ENCODE measurements around the gene USP20. TPM values are rescaled to one million over a fixed set of nuclear protein-coding genes. Genes with fewer than 3 reads are reported as not detected.
A peak's percentile ranks its signal among the peaks of the same experiment; 100 is the strongest.

Gene USP20
- total RNA-seq, 1 donor from 2014 or later: 44.3 TPM

DNA sequence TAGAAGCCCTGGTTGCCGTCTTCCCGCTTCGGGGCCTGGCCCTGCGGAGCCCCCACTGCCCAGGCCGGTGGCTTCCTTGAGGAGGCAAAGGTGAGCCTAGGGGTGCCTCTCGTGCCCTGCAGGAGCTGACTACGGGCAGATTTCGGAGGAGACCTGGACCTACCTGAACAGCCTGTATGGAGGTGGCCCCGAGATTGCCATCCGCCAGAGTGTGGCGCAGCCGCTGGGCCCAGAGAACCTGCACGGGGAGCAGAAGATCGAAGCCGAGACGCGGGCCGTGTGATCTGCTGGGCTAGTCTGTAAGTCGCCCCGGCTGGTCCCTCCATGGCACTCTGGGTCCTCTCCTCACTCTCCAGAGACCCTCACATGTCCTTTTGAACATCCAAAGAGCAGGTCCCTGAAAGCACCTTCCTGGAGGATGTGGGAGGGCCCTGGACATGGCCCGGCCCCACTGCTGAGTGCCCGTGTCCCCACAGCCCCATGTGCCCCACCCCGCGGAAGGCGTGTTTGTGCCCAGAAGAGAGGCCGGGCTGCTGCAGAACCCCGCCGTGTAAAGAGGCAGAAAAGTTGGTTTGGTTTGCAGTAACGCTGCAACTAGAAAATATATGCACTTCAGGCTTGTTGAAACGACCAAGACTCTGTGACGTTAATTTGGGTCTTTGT is 44.9 kb downstream of the USP20 start:
- peaks cover 16% of the 10 kb centered on the region for H3K4me1 Mint-ChIP-seq
- no peak overlapping the region for H3K27ac Mint-ChIP-seq
- H3K9me3 Mint-ChIP-seq: no peaks in the 10 kb centered on the region
- DNase-seq: no peak
- H3K4me3 Mint-ChIP-seq: no peak overlapping the region
- H3K36me3 Mint-ChIP-seq (ENCODE audit: low read depth): peaks cover 26% of the 10 kb centered on the region
- H3K27me3 Mint-ChIP-seq: no peaks in the 10 kb centered on the region
- intact Hi-C loops (cut with micrococcal nuclease): loop anchor here (10.0 kb wide), 1 partner anchor 355 kb away; no protein-coding TSS in a partner anchor

DNA sequence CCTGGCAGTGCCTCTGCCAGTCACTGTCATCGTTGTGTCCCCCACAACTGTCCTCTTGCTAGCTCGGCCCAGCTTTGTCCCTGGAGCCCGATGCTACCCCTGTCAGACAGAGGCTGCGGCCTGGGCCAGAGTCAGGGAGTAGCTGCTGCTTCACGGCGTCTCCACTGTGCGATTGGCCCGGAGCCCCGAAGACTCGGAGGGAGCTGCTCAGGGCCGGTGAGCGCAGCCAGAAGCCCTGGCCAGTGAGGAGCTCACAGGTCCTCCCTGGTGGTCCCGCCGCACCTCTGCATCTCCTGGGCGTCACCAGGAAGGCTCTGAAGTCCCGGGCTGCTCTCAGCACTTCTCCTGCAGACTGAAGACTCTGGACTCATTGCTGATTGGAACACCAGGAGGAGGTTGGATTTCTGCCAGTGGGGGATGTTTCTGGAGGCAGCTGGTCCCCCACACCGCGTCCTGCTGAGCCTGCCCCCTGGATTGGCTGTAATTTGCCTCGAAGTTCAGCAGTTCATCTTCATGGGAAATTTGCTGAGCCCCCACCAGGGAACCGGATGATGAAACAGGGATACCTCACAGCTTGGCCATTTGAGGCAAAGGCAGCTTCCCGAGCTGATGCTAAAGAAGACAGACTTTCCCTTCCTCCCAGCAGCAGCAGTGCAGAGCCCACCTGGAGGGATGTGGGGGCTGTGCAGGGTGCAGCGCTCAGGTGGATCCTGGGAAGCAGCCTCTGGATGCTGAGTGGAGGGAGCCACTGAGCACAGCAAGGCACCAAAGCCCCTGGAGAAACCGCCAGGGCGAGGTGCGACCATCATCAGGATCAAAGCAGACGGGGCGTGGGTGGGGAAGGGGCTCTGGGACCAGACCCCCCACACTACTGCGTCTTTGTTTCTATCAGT is 45.6 kb downstream of the USP20 start:
- H3K4me1 Mint-ChIP-seq: peaks cover 22% of the 10 kb centered on the region
- no peak for DNase-seq
- H3K9me3 Mint-ChIP-seq: no peaks in the 10 kb centered on the region
- H3K27ac Mint-ChIP-seq: no peak overlapping the region
- H3K4me3 Mint-ChIP-seq: no peak overlapping the region
- H3K27me3 Mint-ChIP-seq: no peaks in the 10 kb centered on the region
- H3K36me3 Mint-ChIP-seq (ENCODE audit: low read depth): peaks cover 30% of the 10 kb centered on the region
- intact Hi-C loops (cut with micrococcal nuclease): loop anchor here (10.0 kb wide), 1 partner anchor 354 kb away; no protein-coding TSS in a partner anchor

DNA sequence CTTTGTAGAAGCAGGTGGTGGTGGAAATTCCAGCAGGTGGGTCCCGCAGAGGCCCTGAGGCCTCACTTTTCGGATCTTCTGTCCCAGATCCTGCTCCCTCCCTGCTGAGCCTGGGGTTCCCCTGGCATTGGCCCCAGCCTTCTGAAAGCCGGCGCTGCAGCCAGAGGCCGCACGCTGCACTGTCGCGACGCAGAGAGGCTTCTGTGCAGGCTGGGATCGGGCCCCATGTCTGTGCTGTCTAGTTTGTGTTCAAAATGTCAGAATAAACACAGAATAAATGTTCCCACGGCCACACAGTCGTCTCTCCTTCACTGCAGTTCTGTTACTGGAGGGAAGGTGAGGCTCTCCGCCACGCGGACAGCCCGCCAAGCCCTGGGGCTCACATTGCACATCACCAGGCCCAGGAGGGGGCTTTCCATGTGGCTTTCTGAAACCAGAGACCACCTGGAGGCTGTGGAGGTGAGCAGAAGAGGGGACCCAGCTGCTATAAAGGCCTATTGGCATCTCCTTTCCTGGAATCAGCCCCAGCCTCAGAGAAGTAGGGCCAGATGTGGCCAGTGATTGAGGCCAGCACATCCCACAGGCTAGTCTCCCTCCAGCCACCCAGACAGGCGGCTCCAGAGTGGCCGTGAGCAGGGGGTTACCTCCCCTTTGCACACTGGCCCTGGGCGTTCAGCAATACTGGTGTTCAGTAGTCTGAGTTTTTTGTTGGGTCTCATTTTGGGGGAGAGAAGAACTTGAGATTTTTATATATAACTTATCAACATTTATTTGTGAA is 46.5 kb downstream of the USP20 start:
- Mint-ChIP-seq H3K27ac (no peak overlapping the region), H3K36me3 (ENCODE audit: low read depth) (peaks cover 28% of the 10 kb centered on the region)
- intact Hi-C loops (cut with micrococcal nuclease): loop anchor here (10.0 kb wide), 1 partner anchor 353 kb away; no protein-coding TSS in a partner anchor

DNA sequence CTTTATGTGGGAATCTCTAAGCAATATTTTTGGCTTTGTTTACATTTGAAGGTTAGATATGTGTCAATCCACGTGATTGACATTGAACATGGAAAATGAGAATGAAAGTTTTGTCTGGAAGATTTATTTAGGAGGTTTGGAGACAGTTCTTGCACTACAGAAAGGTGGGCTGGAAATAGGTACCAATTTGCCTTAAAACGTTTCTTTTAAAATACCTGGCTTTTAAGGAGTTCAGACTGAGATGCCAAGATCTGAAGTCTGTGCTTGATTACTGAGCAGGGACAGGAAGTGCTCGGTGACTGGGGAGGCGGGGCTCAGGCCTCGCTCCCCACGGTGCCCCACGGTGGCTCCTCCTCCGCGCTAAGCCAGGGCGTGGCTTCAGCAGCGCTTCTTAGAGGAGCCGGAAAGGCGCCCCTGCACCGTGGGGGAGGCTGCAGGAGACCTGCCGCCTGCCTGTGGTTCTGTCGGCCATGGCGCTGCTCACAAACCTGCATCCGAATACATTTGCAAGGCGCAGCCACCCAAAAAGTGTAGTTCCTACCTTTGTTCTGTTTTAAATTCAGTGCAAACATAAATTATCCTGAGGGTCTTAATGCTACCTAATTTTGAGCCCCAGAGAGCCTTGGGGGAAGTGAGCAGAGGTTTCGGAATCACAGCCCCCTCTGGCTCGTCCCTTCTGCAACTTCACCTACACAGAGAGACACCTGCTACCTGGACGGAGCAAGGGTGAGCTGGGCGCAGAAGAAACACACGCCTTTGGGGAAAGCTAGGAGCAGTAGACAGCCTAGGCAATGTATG is 49.2 kb downstream of the USP20 start:
- intact Hi-C loops (cut with micrococcal nuclease): loop anchor here (1.0 to 10.0 kb wide), 6 partner anchors 16 to 1393 kb away; partner anchors contain the start of genes C9orf78, FAM78A, TOR1A and USP20
- Mint-ChIP-seq H3K4me1 (peaks cover 51% of the 10 kb centered on the region), H3K27me3 (no peaks in the 10 kb centered on the region), H3K27ac (peak overlapping the region; percentile 98), H3K4me3 (peak overlapping the region; percentile 83), H3K36me3 (ENCODE audit: low read depth) (peaks cover 36% of the 10 kb centered on the region), H3K9me3 (no peaks in the 10 kb centered on the region)
- DNase-seq: peak; percentile 99

More for the DNA sequence above, 46.5 kb downstream of the USP20 start:
- Mint-ChIP-seq H3K4me1 (peaks cover 26% of the 10 kb centered on the region), H3K27me3 (no peaks in the 10 kb centered on the region), H3K9me3 (no peaks in the 10 kb centered on the region), H3K4me3 (no peak overlapping the region)
- DNase-seq: no peak

DNA sequence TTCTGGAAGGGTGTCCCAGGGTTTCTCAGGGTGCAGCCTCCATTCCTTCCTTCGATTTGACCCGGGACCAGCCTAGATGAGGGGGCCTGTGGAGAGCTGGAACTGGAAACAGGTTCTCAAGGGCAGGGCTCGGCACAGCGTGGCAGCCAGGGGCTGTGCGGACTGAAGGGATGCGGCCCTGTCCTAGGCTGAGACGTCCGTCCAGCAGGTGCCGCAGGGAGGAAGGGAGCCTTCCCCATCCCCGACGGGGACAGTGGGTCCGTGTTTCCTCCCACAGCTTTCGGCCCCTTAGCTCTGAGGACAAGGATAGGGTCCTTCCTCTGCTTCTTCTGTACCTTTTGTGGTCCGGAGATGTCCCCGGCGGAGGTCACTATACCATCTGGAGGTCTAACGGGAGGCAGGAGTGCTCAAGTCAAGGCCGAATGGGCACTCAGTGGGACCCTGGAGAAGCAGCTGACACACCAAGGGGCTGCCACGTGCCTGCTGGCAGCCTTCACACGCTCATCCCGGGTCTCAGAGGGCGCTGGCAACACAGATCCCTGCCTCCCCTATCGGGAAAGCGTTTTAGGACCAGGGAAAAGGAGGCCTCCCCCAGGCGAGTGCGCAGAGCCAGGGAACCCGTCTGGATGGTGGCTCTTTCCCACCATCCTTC is 49.9 kb downstream of the USP20 start:
- no peaks in the 10 kb centered on the region for H3K27me3 Mint-ChIP-seq
- no peaks in the 10 kb centered on the region for H3K9me3 Mint-ChIP-seq
- intact Hi-C loops (cut with micrococcal nuclease): loop anchor here (2.0 to 10.0 kb wide), 5 partner anchors 16 to 1392 kb away; partner anchors contain the start of genes FAM78A and TOR1A
- H3K4me3 Mint-ChIP-seq: peak overlapping the region; percentile 83
- peak overlapping the region; percentile 98 for H3K27ac Mint-ChIP-seq
- peaks cover 57% of the 10 kb centered on the region for H3K4me1 Mint-ChIP-seq
- peak; percentile 85 for DNase-seq
- H3K36me3 Mint-ChIP-seq (ENCODE audit: low read depth): peaks cover 39% of the 10 kb centered on the region

DNA sequence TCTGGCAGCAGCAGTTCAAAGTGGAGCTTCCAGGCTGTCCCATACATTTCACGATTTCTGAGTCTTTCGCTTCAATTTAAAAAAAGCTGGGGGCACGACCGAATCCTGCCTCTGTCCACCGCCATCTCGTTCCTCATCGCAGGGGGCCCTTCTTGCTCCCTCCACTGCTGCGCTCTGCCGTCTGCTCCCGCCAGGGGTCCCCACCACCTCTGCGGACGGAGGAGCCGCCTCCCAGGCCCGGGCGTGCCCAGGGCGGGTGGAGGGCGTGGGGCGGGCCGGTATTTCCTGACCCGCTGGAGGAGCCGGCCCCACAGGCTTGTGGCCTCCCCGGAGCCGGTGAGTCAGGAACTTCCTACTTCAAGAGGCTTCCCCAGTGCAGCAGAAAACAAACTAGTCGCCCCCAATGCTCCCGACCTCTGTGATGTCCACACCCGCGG is 50.4 kb downstream of the USP20 start:
- Mint-ChIP-seq H3K4me1 (peaks cover 60% of the 10 kb centered on the region), H3K4me3 (peak overlapping the region; percentile 83), H3K27me3 (no peaks in the 10 kb centered on the region), H3K36me3 (ENCODE audit: low read depth) (peaks cover 40% of the 10 kb centered on the region), H3K27ac (peak overlapping the region; percentile 98), H3K9me3 (no peaks in the 10 kb centered on the region)
- intact Hi-C loops (cut with micrococcal nuclease): loop anchor here (2.0 to 10.0 kb wide), 5 partner anchors 17 to 1392 kb away; partner anchors contain the start of genes FAM78A and TOR1A
- DNase-seq: peak; percentile 97

DNA sequence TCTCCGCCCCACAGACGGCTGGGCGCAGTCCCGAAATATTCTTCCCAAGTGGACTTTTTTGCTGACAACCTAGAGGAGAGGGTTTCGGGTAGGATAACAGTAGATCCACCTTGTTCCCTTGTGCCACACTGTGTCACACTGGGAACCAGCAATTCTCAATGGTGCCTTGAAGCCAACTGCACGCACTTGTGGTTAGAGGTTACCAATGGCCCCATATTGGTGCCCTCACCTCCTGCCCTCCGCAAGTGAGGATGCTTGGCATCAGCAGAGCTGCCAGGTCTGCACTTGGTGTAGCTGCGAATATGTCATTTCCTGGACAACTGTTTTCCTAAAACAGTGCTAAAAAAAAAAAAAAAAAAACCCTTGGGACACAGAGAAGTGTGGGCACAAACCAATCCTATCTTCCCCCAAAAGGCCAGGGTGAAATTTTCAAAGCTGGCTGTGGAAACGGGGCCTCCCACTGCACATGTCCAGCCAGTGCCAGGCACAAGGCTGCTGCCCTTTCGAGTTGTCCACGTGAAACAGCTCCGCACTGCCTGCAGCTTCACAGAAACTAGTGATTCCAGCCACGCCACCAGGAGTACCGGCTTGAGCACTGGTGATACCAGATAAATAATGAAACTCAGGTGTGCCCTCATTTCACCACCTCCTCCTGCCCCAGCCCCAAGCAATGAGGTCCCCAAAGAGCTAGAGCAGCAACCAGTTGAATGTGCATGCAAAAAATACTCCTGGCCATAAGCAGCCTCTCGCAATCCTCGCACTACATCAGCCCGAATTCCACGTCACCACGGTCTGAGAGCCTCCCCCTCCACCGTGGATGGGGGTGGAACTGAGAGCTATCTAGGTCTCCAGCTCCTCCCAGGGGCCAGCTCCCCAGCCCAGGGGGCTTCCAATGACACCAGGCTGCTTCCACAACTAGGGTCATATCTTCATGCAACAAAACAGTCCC is 51.2 kb downstream of the USP20 start:
- H3K9me3 Mint-ChIP-seq: no peaks in the 10 kb centered on the region
- intact Hi-C loops (cut with micrococcal nuclease): loop anchor here (5.0 to 10.0 kb wide), 3 partner anchors 64 to 1391 kb away; partner anchors contain the start of genes FAM78A and TOR1A
- H3K27me3 Mint-ChIP-seq: no peaks in the 10 kb centered on the region
- peak; percentile 89 for DNase-seq
- H3K27ac Mint-ChIP-seq: peak overlapping the region; percentile 98
- H3K4me1 Mint-ChIP-seq: peaks cover 66% of the 10 kb centered on the region
- peaks cover 45% of the 10 kb centered on the region for H3K36me3 Mint-ChIP-seq (ENCODE audit: low read depth)
- H3K4me3 Mint-ChIP-seq: peak overlapping the region; percentile 83

DNA sequence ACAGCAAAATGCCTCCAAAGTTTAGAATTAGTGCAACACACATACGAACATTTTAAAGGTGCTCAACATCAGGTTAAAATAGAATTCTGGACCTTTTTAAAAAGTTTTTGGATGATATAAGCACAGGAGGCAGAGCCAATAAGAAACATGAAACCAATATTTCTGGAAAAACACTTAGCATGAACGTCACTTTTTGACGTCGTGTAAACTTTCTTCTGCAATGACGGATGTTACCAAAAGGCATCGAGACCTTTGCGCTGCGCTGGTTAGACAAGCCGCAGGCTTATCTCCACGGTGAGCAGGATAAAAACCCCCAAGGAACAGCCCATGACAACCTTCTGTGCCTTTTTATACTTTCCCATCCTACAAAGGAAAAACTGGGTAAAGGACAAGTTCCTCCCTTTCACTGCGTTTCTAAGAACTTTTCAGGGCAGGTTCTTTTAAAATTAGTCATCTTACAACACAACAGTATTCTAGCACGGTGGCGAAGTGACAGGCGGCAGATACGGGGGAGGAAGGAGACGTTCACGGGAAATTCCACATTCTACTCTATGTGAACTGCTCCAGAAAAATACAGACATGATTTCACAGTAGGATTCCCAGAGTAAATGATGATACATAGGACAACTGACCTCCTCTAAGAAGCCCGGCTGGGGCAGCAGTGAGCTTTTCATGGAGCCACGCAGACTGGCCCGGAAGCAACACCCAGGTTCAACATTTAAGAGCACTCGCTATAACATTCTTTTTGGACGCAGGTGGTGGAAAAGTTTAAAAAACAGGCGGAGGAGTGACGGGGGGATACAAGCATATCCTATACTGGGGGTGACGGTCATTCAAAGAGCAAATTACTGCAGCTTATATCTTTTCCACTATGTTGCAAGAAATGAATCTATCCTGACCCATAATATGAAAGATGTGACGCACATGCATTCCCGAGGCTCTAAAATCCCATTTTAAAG is 52.4 kb downstream of the USP20 start:
- H3K27me3 Mint-ChIP-seq: no peaks in the 10 kb centered on the region
- intact Hi-C loops (cut with micrococcal nuclease): loop anchor here (1.0 to 10.0 kb wide), 8 partner anchors 45 to 1390 kb away; partner anchors contain the start of genes FAM78A and TOR1A
- peaks cover 48% of the 10 kb centered on the region for H3K36me3 Mint-ChIP-seq (ENCODE audit: low read depth)
- H3K4me1 Mint-ChIP-seq: peaks cover 76% of the 10 kb centered on the region
- peak overlapping the region; percentile 98 for H3K27ac Mint-ChIP-seq
- peak overlapping the region; percentile 83 for H3K4me3 Mint-ChIP-seq
- DNase-seq: peak; percentile 92
- H3K9me3 Mint-ChIP-seq: no peaks in the 10 kb centered on the region

DNA sequence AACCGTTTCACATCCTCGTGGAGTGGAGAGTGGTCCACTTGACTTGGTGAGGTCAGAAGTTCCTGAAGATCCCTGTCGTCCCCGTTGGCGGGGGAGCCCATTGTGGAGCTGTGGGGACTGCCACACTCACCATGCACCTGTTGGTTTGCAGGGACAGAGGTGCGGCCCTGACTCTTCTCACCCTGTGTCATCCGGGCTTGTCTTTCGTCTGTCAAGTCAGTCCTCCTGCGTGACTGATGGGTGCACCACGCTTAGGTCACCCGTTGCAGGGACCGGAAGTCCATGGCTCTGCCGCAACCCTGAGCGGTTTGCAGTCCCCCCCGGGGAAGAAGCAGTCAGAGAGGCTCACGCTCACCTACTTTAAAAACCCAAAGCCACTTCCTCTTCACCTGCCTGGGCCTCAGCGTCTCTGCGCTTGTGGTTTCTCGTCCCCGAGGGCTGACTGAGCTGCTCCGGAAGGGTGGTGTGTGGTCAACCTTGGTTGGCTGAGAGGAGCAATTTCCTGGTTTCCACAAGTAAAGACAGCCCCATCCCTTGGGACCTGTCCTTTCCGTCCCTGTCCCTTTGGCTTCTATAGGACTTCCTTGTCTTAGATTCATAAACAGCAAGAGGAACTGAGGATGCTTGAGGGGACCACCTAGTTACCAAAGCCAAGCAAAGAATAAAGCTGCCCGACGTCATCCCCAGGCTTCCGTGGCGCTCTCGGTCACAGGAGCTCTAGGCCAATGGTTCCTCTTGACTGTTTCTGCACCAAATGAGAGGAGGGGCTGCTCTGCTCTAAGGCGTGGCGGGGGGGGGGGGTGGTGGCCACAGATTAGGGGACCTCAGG is 53.2 kb downstream of the USP20 start:
- DNase-seq: peak; percentile 98
- Mint-ChIP-seq H3K4me3 (peak overlapping the region; percentile 83), H3K27me3 (no peaks in the 10 kb centered on the region), H3K27ac (peak overlapping the region; percentile 98), H3K36me3 (ENCODE audit: low read depth) (peaks cover 54% of the 10 kb centered on the region), H3K4me1 (peaks cover 79% of the 10 kb centered on the region), H3K9me3 (no peaks in the 10 kb centered on the region)
- intact Hi-C loops (cut with micrococcal nuclease): loop anchor here (1.0 to 10.0 kb wide), 8 partner anchors 44 to 1389 kb away; partner anchors contain the start of genes FAM78A and TOR1A

Measured in activated CD4-positive, alpha-beta T cell treated with anti-CD3 and anti-CD28 coated beads, Interleukin-2, amount 10 ng/mL, durations not matched to agents 24 days and 14 days (primary cell).